BLaER1 treated with 17β-estradiol and CSF1 and Interleukin-3, amounts not matched to agents 10 nM and 100 nM (cell line): ENCODE results near the gene OPCML.

Source experiments
- H3K27ac ChIP-seq, 11 experiments: shearing (Covaris generic); formaldehyde crosslinking; 2 replicates each; pipeline ENCODE4 v1.8.1; 2022
- H3K27me3 ChIP-seq, 11 experiments: shearing (Covaris generic); formaldehyde crosslinking; 2 replicates each; pipeline ENCODE4 v1.8.1; 2022
- H3K36me3 ChIP-seq, 11 experiments: shearing (Covaris generic); formaldehyde crosslinking; 2 replicates each; pipeline ENCODE4 v1.8.1; 2022
- H3K4me1 ChIP-seq, 10 experiments: shearing (Covaris generic); formaldehyde crosslinking; 2 replicates each; pipeline ENCODE4 v1.8.1; 2022
- H3K4me2 ChIP-seq, 11 experiments: shearing (Covaris generic); formaldehyde crosslinking; 2 replicates each; pipeline ENCODE4 v1.8.1; 2022
- H3K4me3 ChIP-seq, 10 experiments: shearing (Covaris generic); formaldehyde crosslinking; 2 replicates each; pipeline ENCODE4 v1.8.1; 2022
- H3K9ac ChIP-seq, 11 experiments: shearing (Covaris generic); formaldehyde crosslinking; 2 replicates each; pipeline ENCODE4 v1.8.1; 2022
- H3K9me3 ChIP-seq, 11 experiments: shearing (Covaris generic); formaldehyde crosslinking; replicated peaks in 1 of 11; 2 replicates each; pipeline ENCODE4 v1.8.1; 2022
- H4K20me1 ChIP-seq, 11 experiments: shearing (Covaris generic); formaldehyde crosslinking; 2 replicates each; pipeline ENCODE4 v1.8.1; 2022
- Cebpa-rat ChIP-seq, 11 experiments: shearing (Covaris generic); IDR thresholded peaks; 2 replicates each; pipeline ENCODE4 v1.8.1; 2022

The OPCML gene

GRCh38 chr11:133531971-133532651 lies at the start of gene OPCML:
TSS of gene OPCML (minus strand) at chr11:133532501.
- no peaks in the 10 kb centered on the region; a peak in 1 of 22 replicates for H4K20me1 ChIP-seq
- no peak within 1 kb of the TSS for H3K4me2 ChIP-seq
- H3K27me3 ChIP-seq = peaks cover 19 to 43% (median 37%) of the 10 kb centered on the region in 11 experiments
- H3K27ac ChIP-seq = no peak within 1 kb of the TSS
- peaks cover 4 to 12% (median 8%) of the 10 kb centered on the region in 10 experiments; a peak in 16 of 20 replicates for H3K4me1 ChIP-seq
- H3K9ac ChIP-seq = no peak within 1 kb of the TSS
- TF ChIP-seq Cebpa-rat (IDR thresholded peaks at IDR 0.05) = no peak
- H3K4me3 ChIP-seq = no peak within 1 kb of the TSS
- no peaks in the 10 kb centered on the region for H3K36me3 ChIP-seq
- H3K9me3 ChIP-seq = no peaks in the 10 kb centered on the region

DNA sequence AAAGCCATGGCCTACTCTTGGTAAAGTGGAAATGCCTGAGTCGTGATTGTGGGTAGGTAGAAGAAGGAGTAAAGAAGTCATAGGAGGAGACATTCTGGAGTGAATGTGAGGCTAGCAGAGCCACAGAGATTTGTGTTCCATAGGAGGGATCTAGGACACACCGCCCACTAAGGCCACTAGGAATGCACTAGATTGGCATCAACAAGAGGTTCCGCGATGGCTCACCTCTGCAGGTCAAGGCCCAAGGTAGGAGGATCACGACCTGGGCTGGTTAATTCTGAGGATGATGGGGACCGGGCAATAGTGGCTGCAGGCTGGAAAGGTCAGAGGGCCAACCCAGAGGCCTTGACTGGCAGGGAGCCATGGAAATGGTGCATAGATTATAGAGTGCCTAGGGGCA lies 48.8 kb upstream of the OPCML start:
- Histone ChIP-seq H3K4me1 (peaks cover 0 to 16% (median 8%) of the 10 kb centered on the region in 10 experiments; a peak in 10 of 20 replicates), H4K20me1 (no peaks in the 10 kb centered on the region)

DNA sequence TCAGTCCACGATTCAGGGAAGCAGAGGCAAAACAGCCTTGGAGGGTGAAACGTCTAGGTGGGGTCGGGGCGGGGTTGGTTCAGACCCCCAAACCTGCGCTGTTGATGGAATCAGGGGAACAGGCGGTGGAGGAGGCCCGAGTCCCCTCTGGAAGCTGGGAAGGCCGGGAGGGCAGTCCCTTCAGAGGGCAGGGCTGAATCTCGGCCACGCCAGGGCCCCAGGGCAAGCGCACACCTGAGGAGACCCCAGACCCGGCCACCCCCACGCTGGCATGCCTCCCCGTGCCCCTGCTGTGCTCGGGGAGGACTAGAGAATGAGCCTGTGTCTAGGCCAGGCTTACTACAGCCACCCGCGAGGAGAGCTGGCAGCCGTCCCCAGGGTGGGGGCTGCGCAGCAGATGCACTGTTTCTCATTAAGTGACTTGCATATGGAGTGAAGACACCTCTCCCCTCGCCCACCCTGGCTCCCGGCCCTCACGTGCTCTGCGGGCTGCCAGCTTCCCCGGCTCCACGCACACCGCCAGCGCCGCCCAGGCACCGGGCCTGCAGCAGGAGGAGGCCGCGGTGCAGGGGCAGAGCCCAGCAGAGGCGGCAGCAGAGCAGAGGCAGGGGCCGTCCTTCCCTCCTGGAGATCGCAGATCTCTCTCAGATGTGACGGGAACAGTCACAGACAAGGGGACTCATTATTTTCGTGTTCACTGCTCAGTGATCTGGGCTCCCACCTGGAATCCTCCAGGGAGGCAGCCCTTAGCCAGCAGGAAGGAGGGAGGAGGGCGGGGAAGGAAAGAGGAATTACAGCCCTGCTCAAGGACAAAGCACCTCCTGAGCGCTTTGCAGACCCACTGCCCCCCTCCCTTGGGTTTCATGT lies 47.1 kb upstream of the OPCML start:
- H3K4me3 ChIP-seq = no peak overlapping the region
- peaks cover 0 to 8% (median 5%) of the 10 kb centered on the region in 11 experiments; a peak in 8 of 22 replicates for H3K9me3 ChIP-seq
- 0 out of 22 replicates have a peak overlapping the region, but pooled peaks of 1 of the 11 experiments have one; percentile 32 for H3K4me2 ChIP-seq
- H3K36me3 ChIP-seq = no peaks in the 10 kb centered on the region
- peaks cover 0 to 16% (median 8%) of the 10 kb centered on the region in 10 experiments; a peak in 10 of 20 replicates for H3K4me1 ChIP-seq
- no peaks in the 10 kb centered on the region for H3K27me3 ChIP-seq
- no peak for TF ChIP-seq Cebpa-rat (IDR thresholded peaks at IDR 0.05)
- no peak overlapping the region for H3K27ac ChIP-seq
- no peak overlapping the region for H3K9ac ChIP-seq
- H4K20me1 ChIP-seq = no peaks in the 10 kb centered on the region

More for the DNA sequence above, 48.8 kb upstream of the OPCML start:
- no peak overlapping the region for H3K27ac ChIP-seq
- H3K4me3 ChIP-seq = no peak overlapping the region
- no peaks in the 10 kb centered on the region for H3K27me3 ChIP-seq
- no peak for TF ChIP-seq Cebpa-rat (IDR thresholded peaks at IDR 0.05)
- no peak overlapping the region for H3K4me2 ChIP-seq
- peaks cover 0 to 6% (median 5%) of the 10 kb centered on the region in 11 experiments; a peak in 8 of 22 replicates for H3K9me3 ChIP-seq
- no peaks in the 10 kb centered on the region for H3K36me3 ChIP-seq
- H3K9ac ChIP-seq = no peak overlapping the region

DNA sequence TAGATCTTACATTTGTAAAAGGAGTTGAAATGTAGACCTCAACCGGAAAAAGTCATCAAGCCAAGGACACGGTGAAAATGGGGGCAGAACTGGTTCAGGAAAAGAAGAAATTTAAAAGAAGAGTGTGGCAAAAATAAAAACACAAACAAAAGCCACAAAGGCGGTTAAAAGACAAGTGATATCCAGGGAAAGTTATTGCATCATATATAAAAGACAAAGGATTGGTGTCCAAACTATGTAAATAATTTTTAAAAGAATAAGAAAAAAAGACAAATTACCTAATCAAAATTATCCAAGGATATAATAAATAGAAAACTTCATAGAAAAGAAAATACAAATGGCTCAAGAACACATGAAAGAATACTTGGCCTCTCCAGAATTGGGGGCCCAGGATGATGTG lies 45.1 kb upstream of the OPCML start:
- Histone ChIP-seq H3K27ac (no peak overlapping the region), H3K36me3 (no peaks in the 10 kb centered on the region), H3K4me1 (peaks cover 0 to 10% (median 3%) of the 10 kb centered on the region in 10 experiments; a peak in 3 of 20 replicates), H4K20me1 (no peaks in the 10 kb centered on the region), H3K27me3 (no peaks in the 10 kb centered on the region), H3K9ac (no peak overlapping the region), H3K9me3 (peaks cover 0 to 8% (median 5%) of the 10 kb centered on the region in 11 experiments; a peak in 8 of 22 replicates), H3K4me3 (no peak overlapping the region), H3K4me2 (no peak overlapping the region)
- TF ChIP-seq Cebpa-rat (IDR thresholded peaks at IDR 0.05) = peak in 2 of 11 experiments; percentile 12 to 47; a peak in 1 of 22 replicates

- H3K27me3 ChIP-seq = no peaks in the 10 kb centered on the region
- no peak overlapping the region for H3K4me3 ChIP-seq
- H3K9ac ChIP-seq = no peak overlapping the region
- peaks cover 0 to 10% (median 3%) of the 10 kb centered on the region in 10 experiments; a peak in 3 of 20 replicates for H3K4me1 ChIP-seq
- peaks cover 0 to 8% (median 5%) of the 10 kb centered on the region in 11 experiments; a peak in 8 of 22 replicates for H3K9me3 ChIP-seq
- H3K36me3 ChIP-seq = no peaks in the 10 kb centered on the region
- no peak for TF ChIP-seq Cebpa-rat (IDR thresholded peaks at IDR 0.05)
- H3K4me2 ChIP-seq = no peak overlapping the region
- H4K20me1 ChIP-seq = no peaks in the 10 kb centered on the region
- H3K27ac ChIP-seq = no peak overlapping the region
Observed at GRCh38 chr11:133576351-133576750, 44.0 kb upstream of the OPCML start.

DNA sequence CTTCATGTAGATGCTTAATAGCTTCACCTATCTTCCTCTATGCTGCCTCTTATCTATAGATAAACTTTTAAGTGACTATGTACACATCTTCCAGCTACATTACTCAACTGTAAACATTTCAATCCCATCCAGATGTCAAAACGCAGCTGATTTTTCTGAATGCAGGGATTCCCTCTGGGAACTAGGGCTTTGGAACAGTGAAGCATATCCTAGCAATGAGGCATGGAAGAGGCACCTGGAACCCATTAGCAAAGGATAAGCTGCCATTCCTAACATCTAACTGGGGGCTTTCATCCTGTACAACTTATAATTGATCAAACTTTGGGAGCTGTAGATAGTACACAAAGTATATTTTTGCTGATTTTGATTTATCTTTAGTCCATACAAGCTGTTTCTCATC lies 40.8 kb upstream of the OPCML start:
- peaks cover 0 to 8% (median 5%) of the 10 kb centered on the region in 11 experiments; a peak in 8 of 22 replicates for H3K9me3 ChIP-seq
- no peak for TF ChIP-seq Cebpa-rat (IDR thresholded peaks at IDR 0.05)

DNA sequence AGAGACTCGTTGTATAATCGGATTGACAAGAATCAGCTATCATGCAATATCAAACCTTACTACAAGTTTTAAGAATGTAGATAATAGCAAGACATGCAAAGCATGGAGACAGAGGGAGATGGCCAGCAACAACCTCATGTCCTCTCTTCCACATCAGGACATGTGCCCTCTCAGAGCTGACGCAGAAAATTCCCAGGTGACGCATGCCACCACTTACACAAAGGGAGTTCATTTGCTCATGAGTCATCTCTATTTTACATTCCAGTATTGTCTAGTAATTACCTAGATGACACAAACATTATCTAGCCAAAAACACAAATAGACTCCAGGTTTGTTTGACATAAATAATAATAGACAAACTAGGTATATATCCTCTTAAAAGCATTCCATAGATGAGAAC lies 38.1 kb upstream of the OPCML start:
- H3K36me3 ChIP-seq = no peaks in the 10 kb centered on the region
- no peak overlapping the region for H3K4me2 ChIP-seq
- H3K4me3 ChIP-seq = no peak overlapping the region
- H4K20me1 ChIP-seq = no peaks in the 10 kb centered on the region
- H3K27me3 ChIP-seq = no peaks in the 10 kb centered on the region
- H3K27ac ChIP-seq = no peak overlapping the region
- no peak for TF ChIP-seq Cebpa-rat (IDR thresholded peaks at IDR 0.05)
- H3K9me3 ChIP-seq = no peaks in the 10 kb centered on the region
- no peak overlapping the region for H3K9ac ChIP-seq
- H3K4me1 ChIP-seq = peaks cover 0 to 5% (median 0%) of the 10 kb centered on the region in 10 experiments; a peak in 2 of 20 replicates

More for the DNA sequence above, 40.8 kb upstream of the OPCML start:
- H3K4me1 ChIP-seq = peaks cover 0 to 5% (median 0%) of the 10 kb centered on the region in 10 experiments; a peak in 2 of 20 replicates
- no peak overlapping the region for H3K4me2 ChIP-seq
- H4K20me1 ChIP-seq = no peaks in the 10 kb centered on the region
- no peaks in the 10 kb centered on the region for H3K27me3 ChIP-seq
- no peak overlapping the region for H3K9ac ChIP-seq
- no peaks in the 10 kb centered on the region for H3K36me3 ChIP-seq
- no peak overlapping the region for H3K27ac ChIP-seq
- H3K4me3 ChIP-seq = no peak overlapping the region

DNA sequence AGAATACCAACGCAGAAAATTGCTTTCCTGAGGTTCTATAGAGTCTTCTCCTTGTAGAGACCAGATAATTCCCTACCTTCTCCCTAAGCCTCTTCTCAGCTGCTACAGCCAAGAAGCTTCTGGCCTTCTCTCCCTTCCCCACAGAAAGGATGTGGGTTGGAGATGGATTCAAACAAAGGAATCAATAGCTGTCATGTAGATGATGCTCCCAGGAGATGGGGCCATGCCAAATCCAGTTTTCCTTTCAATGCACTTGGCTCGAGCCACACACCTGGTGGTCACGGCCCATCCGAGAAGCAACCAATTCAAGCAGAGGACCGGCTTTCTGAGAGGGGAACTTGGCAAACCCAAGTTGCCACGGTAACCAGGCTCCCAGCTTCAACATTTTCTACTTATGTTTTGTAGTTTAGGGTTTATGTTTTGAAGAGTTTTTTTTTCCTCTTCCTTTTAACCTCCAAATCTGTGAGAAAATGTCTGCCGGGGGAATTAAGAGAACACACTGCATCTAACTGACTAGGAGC lies 31.3 kb upstream of the OPCML start:
- Histone ChIP-seq H4K20me1 (no peaks in the 10 kb centered on the region), H3K9ac (no peak overlapping the region), H3K4me1 (peaks cover 0 to 24% (median 17%) of the 10 kb centered on the region in 10 experiments; a peak in 18 of 20 replicates), H3K27me3 (no peaks in the 10 kb centered on the region), H3K27ac (no peak overlapping the region), H3K4me3 (no peak overlapping the region), H3K9me3 (no peaks in the 10 kb centered on the region), H3K4me2 (no peak overlapping the region), H3K36me3 (no peaks in the 10 kb centered on the region)
- TF ChIP-seq Cebpa-rat (IDR thresholded peaks at IDR 0.05) = no peak

DNA sequence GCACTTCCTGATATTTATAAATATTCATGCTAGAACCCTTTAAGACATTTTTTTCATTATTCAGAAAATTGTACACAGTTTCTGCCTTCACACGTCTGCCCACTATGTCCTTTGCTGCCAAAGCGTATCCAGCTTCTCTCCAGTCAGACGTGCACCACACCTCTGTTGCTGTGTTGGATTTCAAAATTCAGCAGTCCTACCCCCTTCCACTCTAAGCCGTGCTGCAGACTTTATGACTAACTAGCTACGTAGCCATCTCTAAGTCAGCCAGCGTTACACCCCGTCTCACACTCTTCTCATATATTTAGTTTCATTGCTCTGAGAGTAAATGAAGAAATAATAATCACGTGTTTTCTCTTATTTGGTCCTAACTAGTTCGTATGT lies 28.2 kb upstream of the OPCML start:
- H3K27me3 ChIP-seq = no peaks in the 10 kb centered on the region
- H3K36me3 ChIP-seq = no peaks in the 10 kb centered on the region
- TF ChIP-seq Cebpa-rat (IDR thresholded peaks at IDR 0.05) = no peak

More for the DNA sequence above, 28.2 kb upstream of the OPCML start:
- H4K20me1 ChIP-seq = no peaks in the 10 kb centered on the region
- no peak overlapping the region for H3K4me3 ChIP-seq
- no peak overlapping the region for H3K27ac ChIP-seq
- peaks cover 0 to 37% (median 26%) of the 10 kb centered on the region in 10 experiments; a peak in 18 of 20 replicates for H3K4me1 ChIP-seq
- no peak overlapping the region for H3K9ac ChIP-seq
- 0 out of 22 replicates have a peak overlapping the region, but pooled peaks of 1 of the 11 experiments have one; percentile 1 for H3K4me2 ChIP-seq
- H3K9me3 ChIP-seq = 0 out of 22 replicates have a peak, but pooled peaks cover 0 to 4% (median 0%) of the 10 kb centered on the region in 11 experiments
